HepG2 (cell line): Measurements from ENCODE around the gene TMEM120A. TPM values are rescaled to one million over a fixed set of nuclear protein-coding genes. Genes with fewer than 3 reads are reported as not detected.
A peak's percentile ranks its signal among the peaks of the same experiment; 100 is the strongest.

ENCODE experiments used
- AGO1 ChIP-seq: fragments of 200-400 bp; formaldehyde crosslinking; IDR thresholded peaks from 2 replicates; pipeline ENCODE4 v1.6.1; 2017; ENCODE audit warnings: mild to moderate bottlenecking, low read depth, low read length, moderate library complexity; ENCODE audit not compliant: poor library complexity, severe bottlenecking
- CEBPZ ChIP-seq: IDR thresholded peaks from 2 replicates; pipeline ENCODE4 v1.6.1; 2012; ENCODE audit warnings: low read length, improper control_type of control experiment
- DZIP1 ChIP-seq: sonication (generic); formaldehyde crosslinking; IDR thresholded peaks from 2 replicates; pipeline ENCODE4 v1.5.0; 2020; ENCODE audit warnings: mild to moderate bottlenecking, missing genetic modification reagents
- FIP1L1 ChIP-seq: fragments of 200-400 bp; formaldehyde crosslinking; IDR thresholded peaks from 2 replicates; pipeline ENCODE4 v1.6.1; 2018; ENCODE audit warnings: low read depth, mild to moderate bottlenecking, low read length, moderate library complexity, borderline replicate concordance; ENCODE audit not compliant: insufficient read depth
- FOXK2 ChIP-seq: fragments of 450-650 bp; IDR thresholded peaks from 2 replicates; pipeline ENCODE4 v1.6.1; 2016
- IRF2 ChIP-seq: IDR thresholded peaks from 2 replicates; pipeline ENCODE4 v1.6.1; 2018; ENCODE audit warnings: missing genetic modification reagents, missing compliant biosample characterization
- MBD4 ChIP-seq: IDR thresholded peaks from 2 replicates; pipeline ENCODE4 v1.6.1; 2012; ENCODE audit warnings: low read length, inconsistent platforms, borderline replicate concordance
- NR1H2 ChIP-seq: sonication (generic); formaldehyde crosslinking; IDR thresholded peaks from 2 replicates; pipeline ENCODE4 v1.8.1; 2022; ENCODE audit warnings: low read depth, missing genetic modification reagents, borderline replicate concordance
- PHF8 ChIP-seq: sonication (generic); formaldehyde crosslinking; IDR thresholded peaks from 2 replicates; pipeline ENCODE4 v1.5.0; 2020; ENCODE audit warnings: missing genetic modification reagents
- RAD21 ChIP-seq: fragments of 450-650 bp; formaldehyde crosslinking; IDR thresholded peaks from 2 replicates; pipeline ENCODE4 v1.5.0; 2020; ENCODE audit warnings: mild to moderate bottlenecking
- REL ChIP-seq: sonication (generic); formaldehyde crosslinking; conservative IDR thresholded peaks from 2 replicates; pipeline ENCODE4 v1.8.0; 2022; ENCODE audit warnings: mild to moderate bottlenecking, missing genetic modification reagents, moderate library complexity
- SP5 ChIP-seq: IDR thresholded peaks from 2 replicates; pipeline ENCODE4 v1.6.1; 2016; ENCODE audit warnings: low read depth, borderline replicate concordance
- SRF ChIP-seq: IDR thresholded peaks from 2 replicates; pipeline ENCODE4 v1.6.1; 2011; ENCODE audit warnings: mild to moderate bottlenecking, low read depth, low read length, moderate library complexity
- ZBTB4 ChIP-seq: sonication (generic); formaldehyde crosslinking; IDR thresholded peaks from 2 replicates; pipeline ENCODE4 v1.4.0; 2020; ENCODE audit warnings: missing genetic modification reagents, mild to moderate bottlenecking, borderline replicate concordance
- ZNF773 ChIP-seq: sonication (generic); formaldehyde crosslinking; IDR thresholded peaks from 2 replicates; pipeline ENCODE4 v1.4.0; 2020; ENCODE audit warnings: missing genetic modification reagents, borderline replicate concordance
- ZSCAN31 ChIP-seq: sonication (generic); formaldehyde crosslinking; IDR thresholded peaks from 2 replicates; pipeline ENCODE4 v1.5.0; 2020; ENCODE audit warnings: low read depth, mild to moderate bottlenecking, missing genetic modification reagents
- polyA plus RNA-seq, 8 experiments: library from polyadenylated mRNA; depleted of rRNA in 3 of 8; stranded (reverse) in 7 of 8; unstranded in 1 of 8; fragments of >200 nt; fragmentation: Illumina TruSeq in 4 of 8; extraction: Trizol in 4 of 8; gene quantifications; 2 replicates each; pipeline versions ENCODE4 v1.2.1 to v1.2.3, GENCODE V29; 2011 to 2016; ENCODE audit warnings: low read depth in 4 of 8, missing spikeins in 1 of 8, mixed read lengths in 1 of 8; ENCODE audit not compliant: insufficient read depth in 1 of 8
- total RNA-seq, 5 experiments: library from RNA; depleted of rRNA; stranded (reverse); fragments of >200 nt; fragmentation: Illumina TruSeq; extraction: Trizol; gene quantifications; 2 replicates each; pipeline ENCODE4 v1.2.3, GENCODE V29; 2016; ENCODE audit warnings: low read depth in 1 of 5
- TF ChIP-seq, protein P1 (sequence below): sonication (generic); formaldehyde crosslinking; IDR thresholded peaks from 2 replicates; pipeline ENCODE4 v1.9.0; 2021; ENCODE audit warnings: missing genetic modification reagents, borderline replicate concordance

The TMEM120A gene
- total and polyA plus RNA-seq, 2 of the 13 experiments (the other 11 are each of a cell fraction or from before 2014, with no cell fraction given): 40.3 to 102 TPM

- TF ChIP-seq CEBPZ (no peak), REL (CRISPR knock-in tag) (0 out of 2 replicates have a peak, but pooled peaks have one; percentile 20), PHF8 (CRISPR knock-in tag) (peak; percentile 80), FOXK2 (no peak), IRF2 (peak; percentile 82; the same call in 1 of the 2 replicates), MBD4 (no peak), SRF (no peak), DZIP1 (CRISPR knock-in tag) (0 out of 2 replicates have a peak, but pooled peaks have one; percentile 50), ZBTB4 (no peak), SP5 (CRISPR knock-in tag) (peak; percentile 68), NR1H2 (CRISPR knock-in tag) (no peak), AGO1 (peak; percentile 87), FIP1L1 (no peak), ZNF773 (CRISPR knock-in tag) (no peak), RAD21 (peak; percentile 26; the same call in 1 of the 2 replicates), ZSCAN31 (CRISPR knock-in tag) (no peak; the same call in 1 of the 2 replicates)
- TF ChIP-seq, protein P1, sequence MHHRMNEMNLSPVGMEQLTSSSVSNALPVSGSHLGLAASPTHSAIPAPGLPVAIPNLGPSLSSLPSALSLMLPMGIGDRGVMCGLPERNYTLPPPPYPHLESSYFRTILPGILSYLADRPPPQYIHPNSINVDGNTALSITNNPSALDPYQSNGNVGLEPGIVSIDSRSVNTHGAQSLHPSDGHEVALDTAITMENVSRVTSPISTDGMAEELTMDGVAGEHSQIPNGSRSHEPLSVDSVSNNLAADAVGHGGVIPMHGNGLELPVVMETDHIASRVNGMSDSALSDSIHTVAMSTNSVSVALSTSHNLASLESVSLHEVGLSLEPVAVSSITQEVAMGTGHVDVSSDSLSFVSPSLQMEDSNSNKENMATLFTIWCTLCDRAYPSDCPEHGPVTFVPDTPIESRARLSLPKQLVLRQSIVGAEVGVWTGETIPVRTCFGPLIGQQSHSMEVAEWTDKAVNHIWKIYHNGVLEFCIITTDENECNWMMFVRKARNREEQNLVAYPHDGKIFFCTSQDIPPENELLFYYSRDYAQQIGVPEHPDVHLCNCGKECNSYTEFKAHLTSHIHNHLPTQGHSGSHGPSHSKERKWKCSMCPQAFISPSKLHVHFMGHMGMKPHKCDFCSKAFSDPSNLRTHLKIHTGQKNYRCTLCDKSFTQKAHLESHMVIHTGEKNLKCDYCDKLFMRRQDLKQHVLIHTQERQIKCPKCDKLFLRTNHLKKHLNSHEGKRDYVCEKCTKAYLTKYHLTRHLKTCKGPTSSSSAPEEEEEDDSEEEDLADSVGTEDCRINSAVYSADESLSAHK (CRISPR knock-in tag): no peak
These were observed at the start of gene TMEM120A (continued) for GRCh38 chr7:75994388-75995051.
